ENCODE measurements around the gene ALDH3B1.

The ALDH3B1 gene

GRCh38 chr11:68031144-68031464 is 21.0 kb downstream of the ALDH3B1 start:
- no peak for DNase-seq (ENCODE audit: low read depth in 2 of 2)

- DNase-seq (ENCODE audit: low read depth in 2 of 2), result no peak
These were observed 21.9 kb downstream of the ALDH3B1 start for GRCh38 chr11:68032003-68032402.

DNA sequence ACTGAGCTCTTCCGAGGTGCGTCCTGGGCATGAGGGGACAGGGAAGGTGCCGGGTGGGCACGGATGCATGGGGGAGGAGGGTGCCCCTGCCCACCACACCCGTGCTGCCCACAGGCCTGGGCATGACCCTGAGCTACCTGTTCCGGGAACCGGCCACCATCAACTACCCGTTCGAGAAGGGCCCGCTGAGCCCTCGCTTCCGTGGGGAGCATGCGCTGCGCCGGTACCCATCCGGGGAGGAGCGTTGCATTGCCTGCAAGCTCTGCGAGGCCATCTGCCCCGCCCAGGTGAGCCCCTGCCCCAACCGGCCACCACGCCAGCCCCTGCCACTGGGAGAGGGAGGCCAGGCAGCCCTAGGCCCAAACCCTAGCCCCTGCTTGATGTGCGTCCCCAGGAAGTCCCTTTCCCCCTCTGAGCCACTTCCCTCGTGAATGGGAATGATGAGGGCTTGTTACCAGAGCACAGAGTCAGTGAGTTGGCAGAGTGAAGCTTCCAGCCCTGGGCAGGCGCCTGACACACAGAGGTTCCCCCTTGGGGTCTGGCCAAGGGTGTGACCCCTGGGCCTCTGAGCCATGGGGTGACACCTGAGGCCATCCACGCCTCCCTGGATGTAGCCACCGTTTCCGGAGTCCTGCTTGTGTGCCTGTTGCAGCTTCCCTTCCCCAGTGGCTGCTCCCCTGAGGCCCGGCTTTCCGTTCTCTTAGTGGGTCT is 23.0 kb downstream of the ALDH3B1 start:
- DNase-seq (ENCODE audit: low read depth in 2 of 2), result no peak

DNA sequence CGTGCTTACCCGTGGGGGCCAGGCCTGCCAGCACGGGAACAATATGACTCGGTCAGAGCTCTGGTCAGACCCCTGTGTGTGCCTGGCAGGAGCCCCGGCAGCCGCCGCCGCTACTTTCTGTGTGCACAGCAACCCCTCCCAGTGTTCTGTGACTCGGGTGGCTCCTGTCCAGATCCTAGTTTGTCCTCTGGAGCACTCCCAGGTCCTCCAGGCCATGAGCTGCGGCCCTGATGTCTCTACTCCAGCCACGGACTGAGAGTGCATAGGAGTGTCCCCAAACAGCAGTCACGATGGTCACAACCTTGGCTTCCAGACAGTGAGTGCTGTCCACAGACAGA is 23.6 kb downstream of the ALDH3B1 start:
- no peak for DNase-seq (ENCODE audit: low read depth in 2 of 2)

DNA sequence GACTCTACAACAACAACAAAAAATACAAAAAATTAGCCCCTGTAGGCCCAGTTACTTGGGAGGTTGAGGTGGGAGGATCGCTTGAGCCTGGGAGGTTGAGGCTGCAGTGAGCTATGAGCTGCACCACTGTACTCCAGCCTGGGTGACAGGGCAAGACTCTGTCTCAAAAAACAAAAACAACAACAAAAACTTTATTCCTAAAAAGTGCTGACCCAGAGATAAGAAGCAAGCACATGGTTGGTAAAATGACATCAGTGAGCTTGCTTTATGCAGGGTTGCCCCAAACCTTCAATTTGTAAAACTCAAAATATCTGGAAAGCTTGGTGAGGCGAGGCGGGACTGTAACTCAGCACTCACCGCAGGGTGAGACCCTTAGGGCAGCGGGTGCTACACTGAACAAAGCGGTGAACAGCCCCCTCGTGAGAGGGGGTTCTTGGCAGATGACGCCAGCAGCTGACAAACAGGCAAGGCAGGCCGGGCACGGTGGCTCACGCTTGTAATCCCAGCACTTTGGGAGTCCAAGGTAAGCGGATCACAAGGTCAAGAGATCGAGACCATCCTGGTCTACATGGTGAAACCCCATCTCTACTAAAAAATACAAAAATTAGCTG is 25.2 kb downstream of the ALDH3B1 start:
- no peak for DNase-seq (ENCODE audit: low read depth in 2 of 2)

DNA sequence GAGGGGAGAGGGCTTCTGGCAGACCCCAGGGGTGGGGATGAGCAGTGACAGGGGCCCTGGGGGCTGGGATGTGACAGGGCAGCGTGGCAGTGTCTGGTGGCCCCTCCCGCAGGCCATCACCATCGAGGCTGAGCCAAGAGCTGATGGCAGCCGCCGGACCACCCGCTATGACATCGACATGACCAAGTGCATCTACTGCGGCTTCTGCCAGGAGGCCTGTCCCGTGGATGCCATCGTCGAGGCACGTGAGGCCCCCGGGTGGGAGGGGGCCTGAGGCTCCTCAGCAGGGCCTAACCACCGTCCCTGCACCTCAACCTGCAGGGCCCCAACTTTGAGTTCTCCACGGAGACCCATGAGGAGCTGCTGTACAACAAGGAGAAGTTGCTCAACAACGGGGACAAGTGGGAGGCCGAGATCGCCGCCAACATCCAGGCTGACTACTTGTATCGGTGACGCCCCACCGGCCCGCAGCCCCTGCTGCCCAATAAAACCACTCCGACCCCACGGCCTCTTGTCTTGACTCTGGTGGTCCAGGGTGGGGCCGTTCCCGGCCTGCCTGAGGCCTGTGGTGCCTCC is 26.1 kb downstream of the ALDH3B1 start:
- no peak for DNase-seq (ENCODE audit: low read depth in 2 of 2)

DNA sequence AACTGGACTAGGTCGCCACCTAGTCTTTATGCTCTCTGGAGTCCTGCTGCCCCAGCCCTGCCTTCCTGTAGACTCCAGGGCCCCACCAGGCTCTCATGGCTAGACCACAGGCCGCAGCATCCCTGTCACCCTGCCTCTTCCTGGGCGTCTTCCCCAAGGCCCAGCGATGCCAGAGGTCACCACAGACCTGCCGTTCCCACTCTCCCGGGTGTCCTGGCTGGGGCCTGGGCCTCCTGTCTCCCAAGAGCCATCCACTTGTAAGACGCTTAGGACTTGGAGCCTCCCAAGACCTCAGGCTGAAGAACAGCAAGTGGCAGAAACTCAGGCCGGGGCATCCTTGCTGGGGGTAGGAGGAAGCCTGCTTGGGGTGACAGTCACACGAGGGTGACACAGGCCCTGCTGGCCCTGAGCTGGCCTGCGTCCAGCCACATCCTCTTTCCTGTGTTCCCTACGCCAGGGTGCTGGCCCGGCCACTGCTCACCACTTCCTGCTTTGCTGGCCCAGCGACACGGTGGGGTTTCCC is 26.7 kb downstream of the ALDH3B1 start:
- no peak for DNase-seq (ENCODE audit: low read depth in 2 of 2)

DNA sequence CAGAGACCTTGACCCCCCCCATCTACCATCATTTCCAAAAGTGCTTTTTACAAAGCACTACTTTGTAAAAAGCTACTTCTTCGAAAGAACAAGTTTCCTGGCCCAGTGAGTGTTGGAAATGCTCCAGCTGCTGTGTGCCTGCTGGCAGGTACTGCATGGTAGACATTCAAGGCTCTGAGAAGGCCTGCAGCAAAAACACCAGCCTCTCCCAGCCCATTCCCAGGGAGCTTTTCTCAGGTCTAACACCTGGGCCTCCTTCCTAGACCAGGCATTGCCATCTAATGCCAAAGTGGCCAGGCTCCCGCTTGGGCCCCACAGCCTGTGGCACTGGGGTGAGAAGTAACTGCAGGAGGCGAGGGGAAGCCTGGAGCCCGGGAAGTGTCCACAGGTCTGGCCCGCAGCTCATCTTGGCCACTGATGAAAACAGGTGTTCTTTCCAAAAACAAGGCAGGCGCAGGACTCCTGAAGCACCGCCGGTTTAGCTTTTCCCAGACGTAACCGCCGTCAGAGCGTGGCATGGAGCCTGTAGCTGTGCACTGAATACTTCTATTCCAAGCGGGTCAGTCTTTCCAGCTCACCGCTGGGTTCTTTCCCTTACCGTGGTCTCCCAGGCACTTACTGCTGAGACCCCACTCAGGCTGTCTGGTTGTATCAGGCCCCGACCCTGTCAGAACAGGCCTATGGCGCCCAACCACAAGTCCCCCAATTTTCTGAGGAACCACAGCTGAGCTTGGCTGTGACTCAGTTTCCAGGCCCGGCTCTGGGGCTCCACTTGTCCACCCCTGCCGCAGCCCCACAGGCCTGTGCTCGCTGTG is 27.5 kb downstream of the ALDH3B1 start:
- no peak for DNase-seq (ENCODE audit: low read depth in 2 of 2)

GRCh38 chr11:68038226-68038717 is 28.1 kb downstream of the ALDH3B1 start:
- no peak for DNase-seq (ENCODE audit: low read depth in 2 of 2)

- peak; percentile 44 to 62 for DNase-seq (ENCODE audit: low read depth in 2 of 2)
These were observed 28.8 kb downstream of the ALDH3B1 start, which contains the start of gene TCIRG1 for GRCh38 chr11:68038718-68039525. Gene TCIRG1, plus strand, starts transcription at chr11:68039025. Its CDS starts 2,247 bp downstream, at chr11:68041272.

GRCh38 chr11:68039526-68040086 is 29.5 kb downstream of the ALDH3B1 start:
- DNase-seq (ENCODE audit: low read depth in 2 of 2), result no peak

- no peak for DNase-seq (ENCODE audit: low read depth in 2 of 2)
These were observed 30.2 kb downstream of the ALDH3B1 start for GRCh38 chr11:68040101-68040956.

GRCh38 chr11:68040957-68041591 is 30.9 kb downstream of the ALDH3B1 start:
- DNase-seq (ENCODE audit: low read depth in 2 of 2), result no peak

GRCh38 chr11:68041617-68042218 is 31.6 kb downstream of the ALDH3B1 start:
- no peak for DNase-seq (ENCODE audit: low read depth in 2 of 2)

DNA sequence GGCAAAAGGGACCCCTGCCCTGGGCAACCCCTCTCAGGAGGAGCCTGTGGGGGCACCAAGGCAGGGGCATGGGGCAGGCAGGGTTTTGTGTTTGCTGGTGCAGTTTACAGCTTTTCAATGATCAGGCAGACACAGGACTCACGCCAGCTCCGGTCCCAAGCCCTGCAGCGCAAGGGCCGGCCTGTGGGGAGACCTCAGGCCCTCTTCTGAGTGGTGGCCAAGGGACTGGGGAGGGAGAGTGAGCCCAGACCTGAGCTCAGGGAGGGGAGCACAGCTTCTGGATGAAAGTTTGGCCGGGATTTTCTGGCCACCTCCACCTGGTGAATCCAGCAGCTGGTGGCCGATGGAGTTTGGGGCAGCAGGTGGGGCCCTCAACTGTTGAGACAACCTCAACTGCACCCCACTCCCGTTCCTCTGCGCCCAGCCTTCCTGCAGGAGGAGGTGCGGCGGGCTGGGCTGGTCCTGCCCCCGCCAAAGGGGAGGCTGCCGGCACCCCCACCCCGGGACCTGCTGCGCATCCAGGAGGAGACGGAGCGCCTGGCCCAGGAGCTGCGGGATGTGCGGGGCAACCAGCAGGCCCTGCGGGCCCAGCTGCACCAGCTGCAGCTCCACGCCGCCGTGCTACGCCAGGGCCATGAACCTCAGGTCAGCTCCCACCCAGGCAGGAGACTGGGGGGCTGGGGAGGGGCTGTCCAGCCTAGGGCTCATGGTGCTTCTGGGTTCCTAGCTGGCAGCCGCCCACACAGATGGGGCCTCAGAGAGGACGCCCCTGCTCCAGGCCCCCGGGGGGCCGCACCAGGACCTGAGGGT is 32.3 kb downstream of the ALDH3B1 start:
- DNase-seq (ENCODE audit: low read depth in 2 of 2), result no peak

GRCh38 chr11:68043029-68043348 is 32.9 kb downstream of the ALDH3B1 start:
- no peak for DNase-seq (ENCODE audit: low read depth in 2 of 2)

DNA sequence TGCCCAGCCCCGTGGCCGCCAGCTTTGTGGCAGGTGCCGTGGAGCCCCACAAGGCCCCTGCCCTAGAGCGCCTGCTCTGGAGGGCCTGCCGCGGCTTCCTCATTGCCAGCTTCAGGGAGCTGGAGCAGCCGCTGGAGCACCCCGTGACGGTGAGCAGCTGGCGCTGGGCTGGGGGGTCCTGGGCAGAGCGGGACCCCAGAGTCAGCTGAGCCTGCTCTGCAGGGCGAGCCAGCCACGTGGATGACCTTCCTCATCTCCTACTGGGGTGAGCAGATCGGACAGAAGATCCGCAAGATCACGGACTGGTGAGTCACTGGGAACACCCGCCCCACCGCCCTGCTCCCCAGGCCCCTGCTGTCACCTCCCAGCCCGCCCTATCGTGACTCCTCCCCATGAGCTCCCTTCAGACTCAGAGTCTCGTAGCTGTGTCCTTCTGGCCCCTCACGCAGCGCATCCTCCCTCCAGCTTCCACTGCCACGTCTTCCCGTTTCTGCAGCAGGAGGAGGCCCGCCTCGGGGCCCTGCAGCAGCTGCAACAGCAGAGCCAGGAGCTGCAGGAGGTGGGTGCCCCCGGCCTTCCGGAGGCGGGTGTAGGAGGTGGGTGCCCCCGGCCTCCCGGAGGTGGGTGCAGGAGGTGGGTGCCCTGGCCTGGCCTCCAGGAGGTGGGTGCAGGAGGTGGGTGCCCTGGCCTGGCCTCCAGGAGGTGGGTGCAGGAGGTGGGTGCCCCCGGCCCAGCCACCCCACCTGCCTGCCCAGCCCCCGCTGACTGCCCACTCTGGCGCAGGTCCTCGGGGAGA is 33.4 kb downstream of the ALDH3B1 start:
- DNase-seq (ENCODE audit: low read depth in 2 of 2), result no peak
